ENCODE data around the gene TRIM45.

Gene TRIM45

DNA sequence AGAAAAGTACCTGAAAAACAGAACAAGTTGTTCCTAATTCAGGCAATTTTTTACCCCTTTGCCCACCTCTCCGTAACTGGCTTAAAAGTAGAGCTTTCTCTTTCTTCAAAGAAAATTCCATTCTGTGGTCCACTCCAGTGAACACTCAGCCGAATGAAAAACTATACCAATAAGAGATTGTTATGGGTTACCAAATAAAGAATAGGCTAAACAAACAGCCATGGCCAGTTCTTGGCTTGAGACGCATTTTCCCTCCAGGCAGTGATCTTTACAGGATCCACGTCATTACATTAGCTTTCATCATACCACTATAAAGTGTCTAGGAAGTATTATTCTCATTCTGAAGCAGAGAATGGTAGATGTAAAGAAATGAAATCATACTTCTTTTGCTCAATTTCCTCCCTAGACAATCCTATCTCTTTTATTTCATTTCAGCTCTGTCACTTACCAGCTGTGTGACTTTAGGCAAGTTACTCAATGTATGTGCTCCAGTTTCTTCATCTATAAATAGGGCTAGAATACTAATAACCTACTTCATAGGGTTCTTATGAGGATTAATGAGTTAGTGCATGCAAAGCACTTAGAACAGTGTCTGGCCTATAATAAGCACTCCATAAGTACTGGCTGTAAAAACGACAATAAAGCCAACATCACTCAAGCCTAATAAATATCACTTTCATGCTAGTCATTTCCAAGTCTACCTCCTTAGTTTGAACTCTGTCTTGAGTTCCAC, 26.5 kb upstream of the TRIM45 start:
- H3K27ac ChIP-seq (ENCODE audit: poor library complexity, severe bottlenecking): peak overlapping the region; percentile 63
- H3K4me1 ChIP-seq (ENCODE audit: insufficient read depth, poor library complexity, severe bottlenecking): peaks cover 17% of the 10 kb centered on the region
- H3K4me3 ChIP-seq (ENCODE audit: severe bottlenecking): no peak overlapping the region
- ATAC-seq (ENCODE audit: low read depth): peak; percentile 60
- TF ChIP-seq, protein P1, sequence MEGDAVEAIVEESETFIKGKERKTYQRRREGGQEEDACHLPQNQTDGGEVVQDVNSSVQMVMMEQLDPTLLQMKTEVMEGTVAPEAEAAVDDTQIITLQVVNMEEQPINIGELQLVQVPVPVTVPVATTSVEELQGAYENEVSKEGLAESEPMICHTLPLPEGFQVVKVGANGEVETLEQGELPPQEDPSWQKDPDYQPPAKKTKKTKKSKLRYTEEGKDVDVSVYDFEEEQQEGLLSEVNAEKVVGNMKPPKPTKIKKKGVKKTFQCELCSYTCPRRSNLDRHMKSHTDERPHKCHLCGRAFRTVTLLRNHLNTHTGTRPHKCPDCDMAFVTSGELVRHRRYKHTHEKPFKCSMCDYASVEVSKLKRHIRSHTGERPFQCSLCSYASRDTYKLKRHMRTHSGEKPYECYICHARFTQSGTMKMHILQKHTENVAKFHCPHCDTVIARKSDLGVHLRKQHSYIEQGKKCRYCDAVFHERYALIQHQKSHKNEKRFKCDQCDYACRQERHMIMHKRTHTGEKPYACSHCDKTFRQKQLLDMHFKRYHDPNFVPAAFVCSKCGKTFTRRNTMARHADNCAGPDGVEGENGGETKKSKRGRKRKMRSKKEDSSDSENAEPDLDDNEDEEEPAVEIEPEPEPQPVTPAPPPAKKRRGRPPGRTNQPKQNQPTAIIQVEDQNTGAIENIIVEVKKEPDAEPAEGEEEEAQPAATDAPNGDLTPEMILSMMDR (IDR thresholded peaks at IDR 0.05; ENCODE audit: poor library complexity, severe bottlenecking): no peak
- no peaks in the 10 kb centered on the region for H3K9me3 ChIP-seq (ENCODE audit: severe bottlenecking)
- no peaks in the 10 kb centered on the region for H3K27me3 ChIP-seq (ENCODE audit: insufficient read depth, poor library complexity, severe bottlenecking)
- H3K36me3 ChIP-seq (ENCODE audit: low read depth): no peaks in the 10 kb centered on the region
- no peak for DNase-seq (ENCODE audit: low spot score)

DNA sequence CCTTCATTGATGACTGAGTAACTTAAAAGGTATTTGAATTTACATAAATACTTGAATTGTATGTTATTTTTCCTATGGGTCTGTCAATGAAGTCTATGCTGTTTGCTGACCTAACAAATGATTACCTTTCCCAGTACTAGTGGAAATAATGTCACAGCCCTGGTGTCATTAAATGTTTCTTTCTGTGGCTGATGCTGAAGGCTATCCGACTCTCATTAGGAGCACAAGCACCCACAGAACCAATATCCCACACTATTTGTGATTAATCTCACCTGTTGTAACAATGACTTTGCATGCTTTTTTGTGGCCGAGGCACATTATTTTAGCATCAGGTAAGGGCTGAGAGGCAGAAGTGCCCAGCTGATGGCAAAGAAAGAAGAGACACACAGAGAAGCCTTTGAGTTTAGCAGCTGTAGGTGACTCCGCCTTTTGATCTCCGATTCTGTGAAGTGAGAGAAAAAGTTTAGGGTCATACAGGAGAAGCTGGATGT, 25.8 kb upstream of the TRIM45 start:
- TF ChIP-seq, protein P1 (IDR thresholded peaks at IDR 0.05; ENCODE audit: poor library complexity, severe bottlenecking): no peak
- peak overlapping the region; percentile 63 for H3K27ac ChIP-seq (ENCODE audit: poor library complexity, severe bottlenecking)
- 0 out of 3 replicates have a peak, but pooled peaks have one; percentile 5 for ATAC-seq (ENCODE audit: low read depth)
- no peaks in the 10 kb centered on the region for H3K9me3 ChIP-seq (ENCODE audit: severe bottlenecking)
- no peaks in the 10 kb centered on the region for H3K27me3 ChIP-seq (ENCODE audit: insufficient read depth, poor library complexity, severe bottlenecking)
- peaks cover 17% of the 10 kb centered on the region for H3K4me1 ChIP-seq (ENCODE audit: insufficient read depth, poor library complexity, severe bottlenecking)
- no peak overlapping the region for H3K4me3 ChIP-seq (ENCODE audit: severe bottlenecking)
- DNase-seq (ENCODE audit: low spot score): no peak
- no peaks in the 10 kb centered on the region for H3K36me3 ChIP-seq (ENCODE audit: low read depth)

DNA sequence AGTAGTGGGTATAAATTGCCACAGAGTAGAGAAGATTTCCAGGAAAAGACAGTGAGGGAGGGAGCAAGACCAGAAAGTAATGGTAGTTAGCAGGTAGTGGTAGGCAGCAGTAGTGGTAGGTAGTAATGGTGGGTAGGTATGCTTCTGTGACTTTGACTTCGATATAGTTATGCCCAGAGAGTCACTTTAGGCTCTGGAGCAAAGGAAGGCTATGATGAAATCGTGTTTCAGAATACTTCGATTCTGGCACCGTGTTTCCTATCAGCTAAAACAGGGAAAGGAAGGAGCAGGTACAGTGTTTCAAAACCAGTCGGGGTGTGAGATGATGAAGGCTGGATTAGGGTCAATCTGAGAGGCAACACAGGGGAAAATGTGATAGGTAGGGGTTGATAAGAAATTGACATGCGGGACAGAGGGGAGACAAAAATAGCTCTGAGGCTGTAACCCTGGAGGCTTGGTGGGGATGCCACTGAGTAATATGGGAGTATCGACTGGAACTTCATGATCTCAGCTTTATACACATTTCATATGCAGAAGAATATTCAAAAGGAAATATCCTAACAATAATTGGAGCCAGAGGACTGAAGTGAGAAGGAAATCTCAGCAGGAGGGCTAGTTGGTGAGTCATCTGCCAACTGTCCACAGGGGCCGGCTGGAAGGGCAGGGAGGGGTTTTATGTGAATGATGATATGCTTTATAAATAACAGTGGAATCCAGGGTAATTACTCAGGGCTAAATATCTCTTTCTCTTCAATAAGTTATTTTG, 25.2 kb upstream of the TRIM45 start:
- H3K27ac ChIP-seq (ENCODE audit: poor library complexity, severe bottlenecking): peak overlapping the region; percentile 63

DNA sequence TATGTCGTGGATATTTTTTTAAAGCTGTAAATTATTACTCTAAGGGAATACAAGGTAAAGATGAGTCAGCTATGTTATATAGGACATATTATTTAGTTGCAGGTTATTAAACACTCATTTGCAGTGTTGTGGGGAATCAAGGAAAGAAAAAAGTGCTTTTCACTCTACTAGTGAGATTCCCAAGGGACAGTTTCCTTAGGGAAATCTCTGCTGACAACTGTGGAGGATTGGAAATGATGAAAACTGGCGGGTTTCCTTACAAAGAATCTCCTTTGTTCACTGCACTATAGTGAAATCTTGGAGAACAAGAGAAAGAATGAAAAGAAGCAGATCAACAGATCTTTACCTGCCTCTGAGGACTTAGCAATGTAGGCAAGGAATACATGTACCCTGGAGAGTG, 24.5 kb upstream of the TRIM45 start:
- H3K9me3 ChIP-seq (ENCODE audit: severe bottlenecking): no peaks in the 10 kb centered on the region
- no peaks in the 10 kb centered on the region for H3K27me3 ChIP-seq (ENCODE audit: insufficient read depth, poor library complexity, severe bottlenecking)

More for the DNA sequence above, 25.2 kb upstream of the TRIM45 start:
- no peak overlapping the region for H3K4me3 ChIP-seq (ENCODE audit: severe bottlenecking)
- H3K36me3 ChIP-seq (ENCODE audit: low read depth): no peaks in the 10 kb centered on the region
- H3K4me1 ChIP-seq (ENCODE audit: insufficient read depth, poor library complexity, severe bottlenecking): peaks cover 17% of the 10 kb centered on the region
- peak; percentile 86 for ATAC-seq (ENCODE audit: low read depth)
- DNase-seq (ENCODE audit: low spot score): peak; percentile 75
- TF ChIP-seq, protein P1 (IDR thresholded peaks at IDR 0.05; ENCODE audit: poor library complexity, severe bottlenecking): no peak
- no peaks in the 10 kb centered on the region for H3K9me3 ChIP-seq (ENCODE audit: severe bottlenecking)
- no peaks in the 10 kb centered on the region for H3K27me3 ChIP-seq (ENCODE audit: insufficient read depth, poor library complexity, severe bottlenecking)

More for the DNA sequence above, 24.5 kb upstream of the TRIM45 start:
- no peak for DNase-seq (ENCODE audit: low spot score)
- no peak overlapping the region for H3K4me3 ChIP-seq (ENCODE audit: severe bottlenecking)
- TF ChIP-seq, protein P1 (IDR thresholded peaks at IDR 0.05; ENCODE audit: poor library complexity, severe bottlenecking): no peak
- no peak for ATAC-seq (ENCODE audit: low read depth)
- H3K27ac ChIP-seq (ENCODE audit: poor library complexity, severe bottlenecking): peak overlapping the region; percentile 63
- no peaks in the 10 kb centered on the region for H3K36me3 ChIP-seq (ENCODE audit: low read depth)
- peaks cover 17% of the 10 kb centered on the region for H3K4me1 ChIP-seq (ENCODE audit: insufficient read depth, poor library complexity, severe bottlenecking)

Data from RWPE2 (cell line).